Vagina (tissue), 2 donors: ENCODE measurements around the gene ACTA2.

Experiments
- CTCF ChIP-seq, 3 experiments: fragments of 450-650 bp in 2 of 3; fragments of 200-600 bp in 1 of 3; sonication (generic) in 1 of 3; IDR thresholded peaks; one replicate each; pipeline ENCODE4 v1.5.1; 2017 to 2019; ENCODE audit warnings: antibody characterized with exemption in 3 of 3, mild to moderate bottlenecking in 2 of 3, moderate library complexity in 2 of 3
- POLR2AphosphoS5 ChIP-seq, 2 donors: sonication (generic); formaldehyde crosslinking; IDR thresholded peaks; one replicate each; pipeline ENCODE4 v1.9.0; 2017; ENCODE audit warnings: antibody characterized with exemption in 2 of 2, mild to moderate bottlenecking in 2 of 2, low read depth in 1 of 2; ENCODE audit not compliant: insufficient read depth in 1 of 2

GRCh38 chr10:88941026-88941425, 11.5 kb downstream of the ACTA2 start:
- TF ChIP-seq CTCF (IDR thresholded peaks at IDR 0.05) (no peak), POLR2AphosphoS5 (IDR thresholded peaks at IDR 0.05; ENCODE audit: insufficient read depth in 1 of 2, low read depth in 1 of 2) (no peak)
